HepG2 (cell line): ENCODE results near the gene PEPD. TPM values are rescaled to one million over a fixed set of nuclear protein-coding genes. Genes with fewer than 3 reads are reported as not detected.

ENCODE experiments used
- CSRNP2 ChIP-seq: sonication (generic); formaldehyde crosslinking; conservative IDR thresholded peaks from 2 replicates; pipeline ENCODE4 v1.8.0; 2022; ENCODE audit warnings: low read depth, missing genetic modification reagents
- DPF2 ChIP-seq: sonication (generic); formaldehyde crosslinking; IDR thresholded peaks from 2 replicates; pipeline ENCODE4 v1.4.0; 2020; ENCODE audit warnings: mild to moderate bottlenecking, low read depth, missing genetic modification reagents, borderline replicate concordance
- HOXA7 ChIP-seq: sonication (generic); formaldehyde crosslinking; IDR thresholded peaks from 2 replicates; pipeline ENCODE4 v1.8.1; 2022; ENCODE audit warnings: mild to moderate bottlenecking, missing genetic modification reagents, moderate library complexity
- IRF1 ChIP-seq: sonication (generic); formaldehyde crosslinking; IDR thresholded peaks from 2 replicates; pipeline ENCODE4 v1.4.0; 2020; ENCODE audit warnings: low read depth, mild to moderate bottlenecking, missing genetic modification reagents
- IRF9 ChIP-seq: sonication (generic); formaldehyde crosslinking; IDR thresholded peaks from 2 replicates; pipeline ENCODE4 v1.8.0; 2022; ENCODE audit warnings: missing genetic modification reagents, mild to moderate bottlenecking, borderline replicate concordance
- IRX3 ChIP-seq: sonication (generic); formaldehyde crosslinking; IDR thresholded peaks from 2 replicates; pipeline ENCODE4 v1.8.1; 2023; ENCODE audit warnings: mild to moderate bottlenecking, low read depth, missing genetic modification reagents, borderline replicate concordance
- JDP2 ChIP-seq: sonication (generic); formaldehyde crosslinking; IDR thresholded peaks from 2 replicates; pipeline ENCODE4 v1.8.1; 2022; ENCODE audit warnings: missing genetic modification reagents, borderline replicate concordance
- MEIS2 ChIP-seq: sonication (generic); formaldehyde crosslinking; IDR thresholded peaks from 2 replicates; pipeline ENCODE4 v1.9.0; 2021; ENCODE audit warnings: mild to moderate bottlenecking, missing genetic modification reagents
- NAIF1 ChIP-seq: sonication (generic); formaldehyde crosslinking; IDR thresholded peaks from 2 replicates; pipeline ENCODE4 v1.5.0; 2020; ENCODE audit warnings: mild to moderate bottlenecking, missing genetic modification reagents, borderline replicate concordance
- NFYC ChIP-seq: IDR thresholded peaks from 2 replicates; pipeline ENCODE4 v1.6.1; 2016; ENCODE audit warnings: missing genetic modification reagents, missing compliant biosample characterization
- ONECUT2 ChIP-seq: sonication (generic); formaldehyde crosslinking; IDR thresholded peaks from 2 replicates; pipeline ENCODE4 v1.4.0; 2020; ENCODE audit warnings: missing genetic modification reagents
- RXRB ChIP-seq: IDR thresholded peaks from 2 replicates; pipeline ENCODE4 v1.6.1; 2016; ENCODE audit warnings: borderline replicate concordance, missing genetic modification reagents, missing compliant biosample characterization
- SNAPC5 ChIP-seq: sonication (generic); formaldehyde crosslinking; IDR thresholded peaks from 2 replicates; pipeline ENCODE4 v1.8.1; 2023; ENCODE audit warnings: mild to moderate bottlenecking, missing genetic modification reagents, borderline replicate concordance
- SNRNP70 ChIP-seq: fragments of 200-400 bp; formaldehyde crosslinking; IDR thresholded peaks from 2 replicates; pipeline ENCODE4 v1.6.1; 2017; ENCODE audit warnings: mild to moderate bottlenecking, low read depth, low read length, moderate library complexity
- SP140L ChIP-seq: sonication (generic); formaldehyde crosslinking; IDR thresholded peaks from 2 replicates; pipeline ENCODE4 v1.4.0; 2020; ENCODE audit warnings: missing genetic modification reagents, borderline replicate concordance
- SP5 ChIP-seq: IDR thresholded peaks from 2 replicates; pipeline ENCODE4 v1.6.1; 2016; ENCODE audit warnings: low read depth, borderline replicate concordance
- UBTF ChIP-seq: sonication (generic); formaldehyde crosslinking; IDR thresholded peaks from 2 replicates; pipeline ENCODE4 v1.4.0; 2020; ENCODE audit warnings: mild to moderate bottlenecking, missing genetic modification reagents
- ZFY ChIP-seq: sonication (generic); formaldehyde crosslinking; IDR thresholded peaks from 2 replicates; pipeline ENCODE4 v1.4.0; 2020; ENCODE audit warnings: missing genetic modification reagents
- ZNF598 ChIP-seq: sonication (generic); formaldehyde crosslinking; IDR thresholded peaks from 2 replicates; pipeline ENCODE4 v1.5.1; 2020; ENCODE audit warnings: mild to moderate bottlenecking, missing genetic modification reagents, borderline replicate concordance
- ZNF768 ChIP-seq: sonication (generic); formaldehyde crosslinking; IDR thresholded peaks from 2 replicates; pipeline ENCODE4 v1.4.0; 2020; ENCODE audit warnings: missing genetic modification reagents
- ZSCAN21 ChIP-seq: sonication (generic); formaldehyde crosslinking; IDR thresholded peaks from 2 replicates; pipeline ENCODE4 v1.8.0; 2022; ENCODE audit warnings: mild to moderate bottlenecking, missing genetic modification reagents, moderate library complexity, borderline replicate concordance
- ZSCAN30 ChIP-seq: sonication (generic); formaldehyde crosslinking; IDR thresholded peaks from 2 replicates; pipeline ENCODE4 v1.5.0; 2020; ENCODE audit warnings: mild to moderate bottlenecking, missing genetic modification reagents
- polyA plus RNA-seq, 8 experiments: library from polyadenylated mRNA; depleted of rRNA in 3 of 8; stranded (reverse) in 7 of 8; unstranded in 1 of 8; fragments of >200 nt; fragmentation: Illumina TruSeq in 4 of 8; extraction: Trizol in 4 of 8; gene quantifications; 2 replicates each; pipeline versions ENCODE4 v1.2.1 to v1.2.3, GENCODE V29; 2011 to 2016; ENCODE audit warnings: low read depth in 4 of 8, missing spikeins in 1 of 8, mixed read lengths in 1 of 8; ENCODE audit not compliant: insufficient read depth in 1 of 8
- total RNA-seq, 5 experiments: library from RNA; depleted of rRNA; stranded (reverse); fragments of >200 nt; fragmentation: Illumina TruSeq; extraction: Trizol; gene quantifications; 2 replicates each; pipeline ENCODE4 v1.2.3, GENCODE V29; 2016; ENCODE audit warnings: low read depth in 1 of 5

The PEPD gene
- total and polyA plus RNA-seq, 2 of the 13 experiments (the other 11 are each of a cell fraction or from before 2014, with no cell fraction given), result 60.7 to 75.1 TPM

GRCh38 chr19:33403221-33403972, 118.2 kb downstream of the PEPD start (continued):
- peak; percentile 64; the same call in 1 of the 2 replicates for TF ChIP-seq ZSCAN30 (CRISPR knock-in tag)
- TF ChIP-seq ZNF768 (CRISPR knock-in tag), result no peak
- TF ChIP-seq MEIS2 (CRISPR knock-in tag), result peak; percentile 93
- TF ChIP-seq ONECUT2 (CRISPR knock-in tag), result peak; percentile 78; the same call in 1 of the 2 replicates
- TF ChIP-seq SNAPC5, result peak; percentile 79; the same call in 1 of the 2 replicates
- peak; percentile 84 for TF ChIP-seq UBTF (CRISPR knock-in tag)
- no peak for TF ChIP-seq HOXA7 (CRISPR knock-in tag)
- peak; percentile 98 for TF ChIP-seq ZNF598 (CRISPR knock-in tag)
- no peak for TF ChIP-seq SNRNP70
- TF ChIP-seq SP5 (CRISPR knock-in tag), result peak; percentile 90
- TF ChIP-seq NAIF1 (CRISPR knock-in tag), result peak; percentile 74; the same call in 1 of the 2 replicates
- TF ChIP-seq RXRB (CRISPR knock-in tag), result peak; percentile 90
- TF ChIP-seq IRF9 (CRISPR knock-in tag), result peak; percentile 97
- peak; percentile 86; the same call in 1 of the 2 replicates for TF ChIP-seq IRX3
- TF ChIP-seq NFYC (CRISPR knock-in tag), result peak; percentile 57
- peak; percentile 87; the same call in 1 of the 2 replicates for TF ChIP-seq DPF2 (CRISPR knock-in tag)
- TF ChIP-seq ZSCAN21, result peak; percentile 93
- no peak for TF ChIP-seq CSRNP2 (CRISPR knock-in tag)
- peak; percentile 85 for TF ChIP-seq ZFY
- TF ChIP-seq IRF1 (CRISPR knock-in tag), result no peak
- TF ChIP-seq JDP2, result no peak
- TF ChIP-seq SP140L, result peak; percentile 89; the same call in 1 of the 2 replicates
